Measurements from ENCODE around the gene TYMP.

TYMP gene

DNA sequence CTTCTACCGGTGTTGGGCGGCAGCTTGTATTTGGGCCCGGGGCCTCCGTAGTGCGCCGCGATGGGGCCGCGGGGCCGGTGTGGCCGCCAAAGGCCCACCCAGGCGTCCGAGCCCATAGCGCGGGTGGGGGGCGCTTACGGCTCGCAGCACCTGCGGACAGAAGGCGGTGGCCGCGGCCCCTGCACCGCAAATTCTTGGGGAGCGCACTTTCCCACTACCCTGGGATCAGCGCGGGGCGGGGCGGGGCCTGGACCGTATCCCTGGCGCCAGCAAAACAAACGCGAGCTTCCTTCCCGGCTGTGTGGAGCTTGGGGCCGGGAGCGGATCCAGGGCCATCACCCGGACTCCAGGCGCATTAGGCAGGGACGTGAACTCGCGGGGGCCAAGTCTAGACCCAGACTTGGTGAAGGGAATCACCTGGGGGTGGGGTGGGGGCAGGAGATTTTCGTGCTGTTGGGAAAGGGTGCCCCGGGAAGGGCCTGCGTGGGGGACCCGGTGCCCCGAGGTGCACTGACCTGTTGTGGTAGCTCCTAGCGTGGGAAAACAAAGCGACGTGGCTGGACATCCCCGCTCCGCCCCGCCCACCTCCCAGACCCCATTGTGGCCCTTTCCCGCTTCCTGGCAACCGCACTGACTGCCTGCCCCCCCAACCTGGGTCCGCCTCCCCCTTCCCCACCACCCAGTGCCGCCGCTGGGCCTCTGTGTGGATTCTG lies 2.3 kb upstream of the TYMP start:
- peak overlapping the region; percentile 31 for H3K4me3 ChIP-seq (ENCODE audit: low read depth, low read length)
- TF ChIP-seq, protein P1, sequence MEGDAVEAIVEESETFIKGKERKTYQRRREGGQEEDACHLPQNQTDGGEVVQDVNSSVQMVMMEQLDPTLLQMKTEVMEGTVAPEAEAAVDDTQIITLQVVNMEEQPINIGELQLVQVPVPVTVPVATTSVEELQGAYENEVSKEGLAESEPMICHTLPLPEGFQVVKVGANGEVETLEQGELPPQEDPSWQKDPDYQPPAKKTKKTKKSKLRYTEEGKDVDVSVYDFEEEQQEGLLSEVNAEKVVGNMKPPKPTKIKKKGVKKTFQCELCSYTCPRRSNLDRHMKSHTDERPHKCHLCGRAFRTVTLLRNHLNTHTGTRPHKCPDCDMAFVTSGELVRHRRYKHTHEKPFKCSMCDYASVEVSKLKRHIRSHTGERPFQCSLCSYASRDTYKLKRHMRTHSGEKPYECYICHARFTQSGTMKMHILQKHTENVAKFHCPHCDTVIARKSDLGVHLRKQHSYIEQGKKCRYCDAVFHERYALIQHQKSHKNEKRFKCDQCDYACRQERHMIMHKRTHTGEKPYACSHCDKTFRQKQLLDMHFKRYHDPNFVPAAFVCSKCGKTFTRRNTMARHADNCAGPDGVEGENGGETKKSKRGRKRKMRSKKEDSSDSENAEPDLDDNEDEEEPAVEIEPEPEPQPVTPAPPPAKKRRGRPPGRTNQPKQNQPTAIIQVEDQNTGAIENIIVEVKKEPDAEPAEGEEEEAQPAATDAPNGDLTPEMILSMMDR (IDR thresholded peaks at IDR 0.05; ENCODE audit: low read depth, low read length, missing control alignments), result no peak
- in situ Hi-C loops (cut with HindIII; ENCODE audit: low sequenced_read_pairs), result no loop called here
- DNase-seq (ENCODE audit: low read depth), result no peak

DNA sequence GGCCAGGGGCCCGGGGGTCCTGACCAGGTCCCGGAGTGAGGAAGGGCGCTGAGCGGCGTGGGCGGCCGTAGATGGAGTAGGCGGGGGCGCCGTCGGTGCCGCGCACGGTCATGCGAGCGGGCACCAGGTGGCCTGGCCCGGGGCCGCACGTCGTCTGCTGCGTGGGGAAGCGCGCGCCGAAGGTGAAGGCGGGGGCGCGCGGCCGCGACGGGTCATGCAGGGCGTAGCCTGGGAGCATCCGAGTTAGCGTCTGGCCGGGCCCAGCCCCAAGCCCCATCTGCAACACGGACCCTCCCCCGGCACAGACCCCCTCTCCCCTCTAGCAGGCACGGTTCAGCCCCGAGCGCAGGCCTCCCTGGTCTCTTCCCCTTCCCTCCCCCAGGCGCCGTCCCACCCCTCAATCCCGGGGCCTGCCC lies 1.7 kb upstream of the TYMP start:
- DNase-seq (ENCODE audit: low read depth), result no peak
- in situ Hi-C loops (cut with HindIII; ENCODE audit: low sequenced_read_pairs), result no loop called here
- peak overlapping the region; percentile 31 for H3K4me3 ChIP-seq (ENCODE audit: low read depth, low read length)
- TF ChIP-seq, protein P1 (IDR thresholded peaks at IDR 0.05; ENCODE audit: low read depth, low read length, missing control alignments), result no peak

DNA sequence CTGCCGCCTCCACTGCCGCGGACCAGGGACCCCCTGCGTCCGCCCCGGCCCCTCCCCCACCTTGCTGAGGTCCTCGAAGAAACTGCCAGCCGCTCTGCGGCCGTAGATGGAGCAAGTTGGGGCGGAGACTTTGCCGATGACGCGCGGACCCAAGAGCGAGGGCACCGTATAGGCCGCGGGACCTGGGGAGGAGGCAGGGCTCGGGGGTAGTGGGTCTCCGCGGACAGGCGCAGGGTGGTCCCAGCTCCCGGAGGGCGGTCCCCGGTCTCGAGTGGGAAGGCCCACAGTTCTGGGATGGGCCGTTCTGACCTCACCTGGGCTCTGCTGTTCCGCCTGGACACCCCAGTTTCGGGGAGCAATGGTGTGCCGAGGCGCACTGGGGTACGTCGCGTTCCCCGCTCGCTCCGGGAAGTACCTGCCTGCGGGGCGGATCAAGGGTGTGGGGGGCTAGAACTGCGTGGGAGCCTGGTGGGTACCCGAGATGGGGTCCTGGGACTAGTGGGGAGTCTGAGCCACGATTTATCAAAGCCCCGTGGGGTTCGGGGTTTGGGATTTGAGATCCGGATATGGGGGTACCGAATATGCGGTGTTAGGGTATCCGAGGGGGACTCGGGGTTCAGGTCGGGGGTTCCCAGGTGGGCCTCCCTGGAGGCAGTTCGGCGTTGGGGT lies 1.2 kb upstream of the TYMP start:
- TF ChIP-seq, protein P1 (IDR thresholded peaks at IDR 0.05; ENCODE audit: low read depth, low read length, missing control alignments), result no peak
- in situ Hi-C loops (cut with HindIII; ENCODE audit: low sequenced_read_pairs), result no loop called here

DNA sequence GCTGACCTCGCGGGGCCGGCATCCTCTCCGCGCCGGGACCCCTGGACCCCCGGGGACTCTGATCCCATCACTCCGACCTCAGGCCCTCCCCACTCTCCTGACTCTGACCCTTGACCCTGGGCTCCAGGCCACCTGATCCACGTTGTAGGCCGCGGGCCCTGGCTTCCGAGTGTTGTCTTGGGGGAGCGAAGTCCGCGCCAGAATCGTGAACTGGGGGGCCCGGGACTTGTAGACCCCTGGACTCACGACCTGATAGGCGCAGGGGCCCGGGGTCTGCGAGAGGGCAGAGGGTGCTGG lies 716 bp upstream of the TYMP start:
- TF ChIP-seq, protein P1 (IDR thresholded peaks at IDR 0.05; ENCODE audit: low read depth, low read length, missing control alignments), result no peak
- no peak for DNase-seq (ENCODE audit: low read depth)
- in situ Hi-C loops (cut with HindIII; ENCODE audit: low sequenced_read_pairs), result no loop called here
- H3K4me3 ChIP-seq (ENCODE audit: low read depth, low read length), result peak overlapping the region; percentile 20

More for the DNA sequence above, 1.2 kb upstream of the TYMP start:
- no peak for DNase-seq (ENCODE audit: low read depth)
- H3K4me3 ChIP-seq (ENCODE audit: low read depth, low read length), result peak overlapping the region; percentile 31

DNA sequence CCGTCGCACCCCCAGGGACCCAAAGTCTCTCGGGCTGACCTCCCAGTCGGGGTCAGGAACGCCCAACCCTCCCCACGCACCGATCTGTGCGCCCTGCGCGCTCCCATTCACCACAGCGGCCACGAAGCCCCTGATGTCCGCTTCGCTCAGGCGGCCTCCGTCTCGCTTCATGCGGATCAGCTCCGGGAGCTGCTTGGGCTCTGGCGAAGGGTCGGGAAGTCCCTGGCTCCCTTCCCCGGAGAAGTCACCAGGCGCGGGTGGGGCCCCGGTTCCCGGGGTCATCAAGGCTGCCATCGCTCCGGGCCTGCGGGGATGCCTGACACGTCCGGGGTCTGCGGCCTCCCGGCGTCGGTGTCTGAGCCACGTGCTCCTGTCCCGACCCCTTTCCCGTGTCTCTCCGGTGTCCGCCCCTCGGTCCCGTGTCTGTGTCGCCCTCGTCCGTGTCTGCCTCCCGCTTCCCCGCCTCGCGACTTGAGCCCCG lies 356 bp downstream of the TYMP start:
- H3K4me3 ChIP-seq (ENCODE audit: low read depth, low read length), result no peak overlapping the region
- in situ Hi-C loops (cut with HindIII; ENCODE audit: low sequenced_read_pairs), result no loop called here
- no peak for DNase-seq (ENCODE audit: low read depth)
- TF ChIP-seq, protein P1 (IDR thresholded peaks at IDR 0.05; ENCODE audit: low read depth, low read length, missing control alignments), result no peak

DNA sequence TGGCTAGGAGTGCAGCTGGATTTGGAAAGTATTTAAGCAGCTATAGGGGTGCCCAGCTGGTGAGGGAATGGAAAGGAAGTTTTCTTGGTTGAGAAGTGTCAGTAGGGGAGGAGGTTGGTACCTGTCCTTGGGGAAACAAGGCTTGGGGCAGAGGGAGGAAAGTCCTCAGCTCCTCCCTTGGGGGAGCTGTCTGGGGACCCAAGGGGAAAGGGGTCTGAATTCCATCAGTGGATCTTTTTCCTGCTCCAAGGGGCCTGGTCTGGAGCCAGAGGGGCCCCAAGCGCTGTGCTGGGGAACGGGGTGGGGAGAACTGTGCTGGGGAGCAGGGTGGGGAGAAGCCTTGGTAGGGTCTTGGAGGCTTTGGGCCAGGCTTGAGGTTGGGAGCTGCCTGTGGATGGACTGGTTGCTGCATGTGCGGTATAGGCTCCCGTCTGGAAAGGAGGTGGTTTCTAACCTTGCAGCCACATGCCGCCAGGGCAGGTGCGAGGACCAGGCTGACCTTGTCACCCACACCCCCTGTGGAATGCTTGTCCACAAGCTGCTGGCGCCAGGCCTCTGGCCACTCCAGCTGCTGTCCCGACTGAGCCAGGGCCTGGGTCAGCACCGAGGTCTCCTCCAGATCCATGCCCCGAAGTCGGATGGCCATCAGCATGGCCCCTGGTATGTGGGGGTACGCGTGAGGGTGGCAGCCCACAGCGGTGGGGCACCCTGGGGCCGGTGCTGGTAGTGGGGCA lies 963 bp downstream of the TYMP start:
- H3K4me3 ChIP-seq (ENCODE audit: low read depth, low read length), result no peak overlapping the region
- TF ChIP-seq, protein P1 (IDR thresholded peaks at IDR 0.05; ENCODE audit: low read depth, low read length, missing control alignments), result no peak
- no peak for DNase-seq (ENCODE audit: low read depth)
- in situ Hi-C loops (cut with HindIII; ENCODE audit: low sequenced_read_pairs), result no loop called here
